ENCODE measurements around the gene UPB1.

The UPB1 gene

DNA sequence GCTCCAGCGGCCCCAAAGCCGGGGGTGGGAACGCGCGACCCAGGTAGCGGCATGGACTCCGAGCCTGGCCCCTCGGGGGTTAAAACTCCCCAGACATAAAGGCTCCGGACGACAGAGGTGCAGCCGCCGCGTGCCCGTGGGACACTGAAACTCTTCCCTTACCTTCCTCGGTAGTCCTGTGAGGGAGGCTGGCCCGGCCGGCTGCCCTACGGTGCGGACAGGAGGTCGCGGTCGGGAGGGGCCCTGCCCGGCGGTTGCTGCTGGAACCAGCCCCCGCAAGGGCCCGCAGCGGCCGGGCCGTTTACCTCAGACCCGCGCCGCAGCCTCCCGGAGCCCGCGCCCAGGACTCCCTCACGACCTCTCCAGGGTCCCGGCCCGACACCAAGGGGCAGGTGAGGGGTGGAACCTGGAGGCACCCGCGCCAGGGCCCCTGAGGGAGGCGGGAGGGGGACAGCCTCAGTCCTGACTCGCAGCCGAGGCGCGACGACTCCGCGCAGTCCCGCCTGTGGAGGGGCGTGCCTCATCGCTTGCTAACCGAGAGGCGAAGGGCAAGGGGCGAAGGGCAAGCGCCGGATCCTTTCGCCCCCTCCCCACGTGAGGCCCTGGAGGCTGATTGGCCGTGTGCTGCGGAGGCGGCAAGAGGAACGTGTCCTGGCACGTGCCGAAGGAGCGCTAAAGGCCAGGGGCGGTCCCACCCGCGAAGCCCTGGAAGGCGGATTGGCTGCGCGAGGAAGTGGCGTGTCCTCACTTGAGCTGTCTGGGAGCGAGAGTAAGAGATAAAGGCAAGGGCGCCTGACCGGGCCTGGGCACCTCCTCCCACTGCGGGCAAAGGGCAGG is at the start of gene UPB1:
Gene UPB1 (plus strand): TSS at position 805 of the 837 bp plus-strand sequence. CDS start 72 bp downstream, outside the sequence.
- peak; percentile 63 for DNase-seq (ENCODE audit: low read depth, low spot score)

DNA sequence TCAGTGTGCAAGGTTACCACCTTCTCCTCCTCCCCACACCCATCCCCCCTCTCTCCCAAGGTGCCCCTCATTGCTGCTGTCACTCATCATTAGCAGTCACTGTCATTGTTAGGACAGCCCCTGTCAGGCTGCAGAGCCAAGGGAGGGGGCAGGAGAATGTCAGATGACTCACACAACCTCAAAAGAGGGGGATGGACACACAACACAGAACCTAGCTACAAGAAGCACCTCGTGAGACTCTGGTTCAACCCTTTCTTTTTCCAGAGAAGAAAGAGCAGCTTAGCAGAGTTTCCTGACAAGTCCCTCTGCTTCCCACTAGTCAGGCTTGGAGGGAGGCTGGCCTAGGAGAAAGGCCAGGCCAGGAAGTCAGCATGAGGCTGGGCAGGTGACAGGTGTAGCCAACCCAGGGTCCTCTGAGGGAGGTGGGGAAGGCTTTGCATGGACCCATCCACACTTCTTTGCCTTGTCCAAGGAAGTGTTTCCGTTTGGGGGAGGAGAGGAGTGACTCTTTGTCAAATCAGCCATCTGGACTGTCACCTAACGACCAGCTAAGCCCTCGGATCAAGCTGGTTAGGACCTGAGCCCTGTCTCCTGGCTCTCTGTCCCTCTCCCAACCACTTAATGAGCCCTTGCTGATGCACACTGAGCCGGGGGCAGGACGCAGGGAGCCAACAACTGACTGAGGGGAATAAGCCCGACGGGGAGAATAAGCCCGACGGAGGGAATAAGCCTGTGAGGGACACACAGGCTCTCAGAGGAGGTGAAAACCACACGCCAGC is 49.5 kb upstream of the UPB1 start:
- DNase-seq (ENCODE audit: low read depth, low spot score) = no peak

DNA sequence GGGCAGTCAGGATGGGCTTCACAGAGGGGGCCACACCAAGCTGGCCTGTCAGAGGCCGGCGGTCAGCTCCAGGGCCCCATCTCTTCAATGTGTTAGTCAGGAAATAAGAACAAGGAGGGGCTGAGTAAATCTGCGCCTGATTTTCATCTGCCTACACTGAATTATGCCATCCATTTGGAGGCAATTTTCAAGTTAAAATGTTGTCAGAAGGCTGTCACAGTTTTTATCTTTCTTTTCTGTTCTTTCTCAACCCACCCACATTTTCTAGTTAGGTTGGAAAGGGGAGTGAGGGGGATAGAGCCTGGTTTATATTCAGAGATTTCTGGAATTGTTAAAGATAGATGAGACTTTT is 48.9 kb upstream of the UPB1 start:
- no peak for DNase-seq (ENCODE audit: low read depth, low spot score)

DNA sequence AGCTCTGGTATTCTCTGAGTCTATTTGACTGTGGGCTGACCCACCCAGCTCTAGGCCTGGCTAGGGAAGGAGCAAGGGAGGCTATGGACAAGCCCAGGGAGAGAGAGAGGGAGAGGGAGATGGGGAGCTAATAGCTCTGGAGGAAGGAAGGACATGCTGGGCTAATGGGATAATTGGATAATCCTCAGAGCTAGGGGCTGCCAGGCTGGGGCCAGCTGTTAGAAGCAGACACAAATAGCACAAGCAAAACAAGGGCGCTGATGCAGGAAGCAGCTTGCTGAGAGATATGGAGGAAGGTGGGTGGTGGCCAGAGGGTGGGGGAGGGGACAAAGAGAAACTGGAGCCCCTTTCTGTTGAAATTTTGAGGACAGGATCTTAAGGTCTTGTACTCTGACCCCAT is 44.5 kb upstream of the UPB1 start:
- peak; percentile 52 for DNase-seq (ENCODE audit: low read depth, low spot score)

DNA sequence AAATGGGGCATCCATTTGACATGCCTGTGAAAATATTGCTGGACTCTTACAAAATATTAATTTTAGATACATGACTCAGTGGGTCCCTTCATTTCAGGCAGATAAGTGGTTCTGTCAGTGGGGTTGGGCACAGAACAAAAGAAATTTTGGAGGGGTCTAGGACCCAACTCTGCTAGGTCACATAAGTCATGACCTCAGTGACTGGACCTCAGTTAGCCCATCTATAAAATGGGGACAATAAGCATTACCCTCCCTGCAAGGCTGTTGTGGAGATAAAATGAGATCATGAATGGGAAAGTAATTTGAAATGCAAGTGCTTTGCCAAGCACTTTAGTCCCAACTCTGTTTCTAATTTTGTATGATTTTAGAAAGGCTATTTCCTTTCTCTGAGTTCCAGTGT is 44.0 kb upstream of the UPB1 start:
- no peak for DNase-seq (ENCODE audit: low read depth, low spot score)

DNA sequence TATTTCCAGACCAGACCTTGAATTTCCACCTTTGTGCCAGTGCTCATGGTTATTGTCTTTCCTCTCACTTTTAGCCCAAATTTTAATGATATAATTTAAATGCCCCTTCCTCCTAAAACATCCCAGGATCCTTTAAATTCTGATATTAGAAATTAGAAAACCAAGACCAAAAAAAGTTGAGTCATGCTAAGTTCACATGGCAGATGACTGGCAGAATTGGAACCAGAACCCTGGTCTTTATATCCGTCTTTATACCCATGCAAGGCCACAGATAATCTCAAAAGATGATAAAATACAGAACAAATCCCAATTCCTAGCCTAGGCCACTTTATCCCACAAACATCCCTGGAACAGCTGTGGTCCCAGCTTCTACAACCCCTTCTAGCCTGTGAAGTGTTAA is 41.3 kb upstream of the UPB1 start:
- DNase-seq (ENCODE audit: low read depth, low spot score) = no peak

DNA sequence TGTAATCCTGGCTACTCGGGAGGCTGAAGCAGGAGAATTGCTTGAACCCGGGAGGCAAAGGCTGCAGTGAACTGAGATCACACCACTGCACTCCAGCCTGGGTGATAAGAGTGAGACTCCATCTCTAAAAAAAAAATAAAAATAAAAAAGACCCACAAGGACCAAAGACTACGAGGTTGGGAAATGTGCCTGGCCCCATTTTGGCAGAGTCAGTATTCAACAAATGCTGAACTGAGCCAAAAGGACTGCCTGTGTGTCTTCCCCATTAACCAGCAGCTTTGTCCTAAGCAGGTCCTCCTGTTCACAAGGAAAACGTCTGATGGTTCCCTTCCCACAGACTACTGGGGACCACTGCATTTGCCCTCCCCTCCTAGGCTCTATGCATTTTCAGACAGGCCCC is 40.1 kb upstream of the UPB1 start:
- no peak for DNase-seq (ENCODE audit: low read depth, low spot score)

DNA sequence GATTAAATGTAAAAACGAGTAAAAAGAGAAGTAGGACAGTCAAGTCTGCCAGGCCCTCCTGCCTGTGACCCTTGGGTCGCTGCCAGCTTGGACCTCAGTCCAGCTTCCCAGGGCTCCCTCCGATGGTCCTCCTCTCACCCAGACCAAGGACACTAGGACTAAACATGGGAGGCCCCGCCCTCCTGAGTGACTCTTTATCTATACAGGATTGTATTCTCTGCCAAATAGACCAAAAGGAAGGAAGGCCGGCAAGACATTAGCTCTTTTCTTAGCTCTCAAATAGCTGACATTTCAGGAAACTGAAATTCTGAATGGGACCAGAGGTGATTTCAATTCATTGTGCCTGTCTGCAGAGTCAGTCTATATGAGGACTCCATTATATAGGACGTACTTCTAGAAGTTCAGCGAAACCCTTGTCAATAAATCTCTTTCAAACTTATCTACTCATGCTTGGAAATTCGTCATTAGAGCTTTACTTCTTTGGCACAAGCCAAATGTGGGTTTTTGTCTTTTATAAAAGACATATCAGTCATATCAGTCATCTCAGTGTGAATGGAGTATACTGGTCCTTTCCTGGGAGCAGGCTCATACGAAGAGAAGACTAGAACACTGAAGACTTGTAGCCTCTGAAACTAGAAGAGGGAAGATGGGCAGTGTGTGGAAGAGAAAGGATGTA is 39.2 kb upstream of the UPB1 start:
- no peak for DNase-seq (ENCODE audit: low read depth, low spot score)

DNA sequence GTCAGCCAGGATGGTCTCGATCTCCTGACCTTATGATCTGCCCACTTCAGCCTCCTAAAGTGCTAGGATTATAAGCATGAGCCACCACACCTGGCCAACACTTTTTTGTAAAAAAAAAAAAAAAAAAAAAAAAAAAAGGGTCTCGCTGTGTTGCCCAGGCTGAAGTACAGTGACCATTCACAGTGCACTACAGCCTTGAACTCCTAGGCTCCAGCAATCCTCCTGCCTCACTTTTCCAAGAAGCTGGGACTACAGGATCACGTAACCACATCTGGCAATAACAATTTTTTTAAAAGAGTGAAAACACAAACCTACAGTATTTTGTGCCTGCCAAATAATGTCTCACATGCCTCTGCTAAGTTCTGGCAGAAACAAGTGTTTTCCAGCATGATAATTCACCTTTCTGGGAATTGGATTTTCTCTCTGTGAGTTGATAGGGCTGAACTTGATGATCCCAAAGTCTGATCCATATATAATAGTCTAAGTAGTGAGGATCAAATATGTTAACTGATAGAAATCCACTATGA is 37.2 kb upstream of the UPB1 start:
- no peak for DNase-seq (ENCODE audit: low read depth, low spot score)

DNA sequence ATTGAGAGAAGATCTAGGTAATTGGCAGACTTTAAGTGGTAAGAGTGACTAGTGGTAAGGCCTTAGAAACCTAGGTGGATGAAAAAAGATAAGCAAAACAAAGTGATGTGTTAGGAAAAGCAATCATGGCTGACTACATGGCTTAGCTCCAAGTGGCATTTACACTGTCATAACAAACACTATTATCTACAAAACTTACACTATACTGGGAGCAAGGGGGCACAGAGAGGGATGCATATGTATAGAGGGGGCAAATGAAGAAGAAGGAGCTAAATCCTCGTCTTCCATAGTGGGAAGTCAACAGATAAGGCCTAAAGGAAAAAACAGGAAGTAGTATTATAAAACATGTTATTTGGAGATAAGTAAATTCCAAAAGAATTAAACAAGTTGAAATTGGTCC is 35.2 kb upstream of the UPB1 start:
- DNase-seq (ENCODE audit: low read depth, low spot score) = no peak

DNA sequence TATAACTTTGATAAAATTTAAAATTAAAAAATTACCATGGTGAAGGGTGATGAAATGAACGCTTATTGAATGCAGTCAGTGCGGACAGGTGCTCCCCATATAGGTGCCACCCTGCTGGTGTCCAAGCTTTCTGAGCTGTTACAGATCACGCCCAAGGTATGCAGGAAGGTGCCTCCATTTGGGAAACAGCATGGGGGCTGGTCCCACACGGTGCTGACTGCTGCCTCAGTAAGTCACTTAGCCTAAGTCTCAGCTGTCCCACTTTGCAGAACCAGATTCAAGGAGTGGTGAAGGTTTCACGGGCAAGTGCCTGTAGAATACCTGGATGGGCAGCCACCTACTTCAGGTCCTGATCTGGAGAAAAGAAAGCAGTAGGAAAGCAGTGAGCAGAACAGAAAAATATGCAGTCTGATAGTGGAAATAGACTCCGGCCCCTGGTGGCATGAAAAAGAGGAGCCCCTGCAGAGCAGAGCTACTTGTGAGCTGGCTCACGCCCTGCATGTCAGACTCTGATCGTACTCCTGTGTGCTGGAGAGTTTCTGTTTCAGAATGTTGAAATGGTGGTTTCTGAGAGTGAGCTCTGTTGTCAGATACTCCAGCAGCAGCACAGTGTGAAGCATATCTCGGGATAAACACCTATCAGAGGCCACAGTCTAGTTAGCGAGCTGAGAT is 34.6 kb upstream of the UPB1 start:
- no peak for DNase-seq (ENCODE audit: low read depth, low spot score)

DNA sequence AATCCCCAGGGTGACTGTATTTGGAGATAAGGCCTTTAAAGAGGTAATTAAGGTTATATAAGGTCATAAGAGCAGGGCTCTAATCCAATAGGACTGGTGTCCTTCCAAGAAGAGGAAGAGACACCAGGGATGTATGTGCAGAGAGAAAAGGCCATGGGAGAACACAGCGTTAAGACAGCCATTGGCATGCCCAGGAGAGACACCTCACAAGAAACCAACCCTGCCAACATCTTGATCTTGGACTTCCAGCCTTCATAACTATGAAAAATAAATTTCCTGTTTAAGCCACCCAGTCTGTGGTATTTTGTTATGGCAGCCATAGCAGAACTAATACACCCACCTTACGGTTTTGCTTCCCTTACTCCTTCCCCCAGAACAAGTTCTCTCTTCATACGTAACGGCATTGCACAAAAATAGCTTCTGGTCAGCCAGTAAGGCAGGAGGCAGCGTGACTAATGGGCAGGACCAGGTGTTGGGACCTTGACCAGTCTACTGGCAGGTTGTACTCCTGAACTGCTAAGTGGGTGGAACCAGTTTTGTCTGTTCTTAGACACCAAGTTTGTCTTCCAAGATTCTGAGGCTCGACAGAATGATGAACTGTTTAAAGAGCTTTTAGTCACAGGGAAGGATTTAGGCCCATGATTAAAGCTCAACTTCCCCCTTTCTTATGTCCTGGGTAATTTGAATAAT is 31.9 kb upstream of the UPB1 start:
- no peak for DNase-seq (ENCODE audit: low read depth, low spot score)

DNA sequence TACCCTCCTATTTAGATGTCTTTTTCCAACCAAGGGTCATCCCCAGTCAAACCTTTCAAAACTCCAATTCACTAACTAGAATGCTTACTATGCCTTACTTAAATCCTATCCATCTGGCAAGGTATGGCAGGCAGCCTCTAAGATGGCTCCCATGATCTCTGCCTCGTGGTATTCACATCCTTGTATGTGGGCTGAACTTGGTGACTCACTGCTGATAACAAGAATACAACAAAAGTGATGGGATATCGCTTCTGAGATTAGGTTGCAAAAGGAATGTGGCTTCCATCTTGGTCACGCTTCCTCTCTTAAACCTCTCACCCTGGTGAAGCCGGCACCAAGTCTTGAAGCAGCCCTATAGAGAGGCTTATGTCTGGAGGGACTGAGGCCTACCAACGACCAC is 29.6 kb upstream of the UPB1 start:
- DNase-seq (ENCODE audit: low read depth, low spot score) = no peak

DNA sequence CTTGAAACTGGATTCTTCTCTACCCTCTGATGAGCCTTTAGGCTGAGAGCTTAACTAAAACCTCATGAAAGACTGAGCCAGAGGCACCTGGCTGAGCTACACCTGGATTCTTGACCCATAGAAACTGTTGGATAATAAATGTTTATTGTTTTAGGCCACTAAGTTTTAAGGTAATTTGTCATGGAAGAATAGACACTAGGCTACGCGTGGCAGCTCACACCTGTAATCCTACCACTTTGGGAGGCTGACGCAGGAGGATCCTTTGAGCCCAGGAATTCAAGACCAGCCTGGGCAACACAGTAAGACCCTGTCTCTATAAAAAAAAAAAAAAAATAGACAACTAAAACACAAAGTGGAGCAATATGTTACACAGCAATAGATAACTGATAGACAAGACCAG is 29.2 kb upstream of the UPB1 start:
- DNase-seq (ENCODE audit: low read depth, low spot score) = no peak

DNA sequence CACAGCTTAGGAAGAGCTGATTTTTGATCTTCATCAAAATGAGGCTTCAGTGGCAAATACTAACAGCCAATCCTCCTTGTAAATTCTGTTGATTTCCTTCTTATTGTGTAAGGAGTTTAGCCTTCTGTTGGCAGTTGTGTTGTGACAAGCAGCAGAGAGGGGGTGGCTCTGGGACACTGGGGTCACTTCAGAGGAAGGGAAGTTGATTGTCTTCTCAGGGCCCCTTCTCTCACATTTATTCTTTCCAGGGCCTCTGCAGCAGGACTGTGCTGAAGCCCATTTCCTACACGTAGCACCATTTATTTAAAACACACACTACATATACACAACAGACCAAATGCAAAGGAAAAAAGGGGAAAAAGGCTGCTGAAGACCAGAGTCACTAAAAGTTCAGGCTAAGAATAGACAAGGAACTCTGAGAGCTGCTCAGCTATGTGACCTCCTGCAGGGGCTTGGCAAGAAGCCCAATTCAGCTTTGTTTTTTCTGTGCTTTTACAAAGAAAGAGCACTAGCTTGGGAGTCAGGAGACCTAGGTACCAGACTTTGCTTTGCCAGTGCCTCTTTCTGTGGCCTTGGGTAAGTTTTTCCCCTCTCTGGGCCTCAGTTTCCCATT is 28.3 kb upstream of the UPB1 start:
- no peak for DNase-seq (ENCODE audit: low read depth, low spot score)

DNA sequence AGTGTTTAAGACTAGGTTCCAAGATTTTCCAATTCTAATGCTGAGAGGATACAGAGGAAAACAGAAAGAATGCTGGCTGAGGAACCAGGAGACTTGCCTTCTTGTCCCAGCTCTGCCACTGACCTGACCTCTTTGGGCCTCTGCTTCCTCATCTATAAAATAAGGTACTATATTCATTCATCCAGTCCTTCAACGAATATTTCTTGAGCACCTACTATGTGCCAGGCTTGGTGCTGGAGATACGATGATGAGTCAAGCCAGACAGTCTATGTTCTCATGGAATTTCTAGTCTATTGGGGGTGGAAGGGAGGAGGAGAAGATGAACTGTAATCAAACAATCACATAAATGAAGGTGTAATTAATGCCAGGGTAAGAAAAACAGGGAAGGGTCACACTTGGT is 27.8 kb upstream of the UPB1 start:
- no peak for DNase-seq (ENCODE audit: low read depth, low spot score)

DNA sequence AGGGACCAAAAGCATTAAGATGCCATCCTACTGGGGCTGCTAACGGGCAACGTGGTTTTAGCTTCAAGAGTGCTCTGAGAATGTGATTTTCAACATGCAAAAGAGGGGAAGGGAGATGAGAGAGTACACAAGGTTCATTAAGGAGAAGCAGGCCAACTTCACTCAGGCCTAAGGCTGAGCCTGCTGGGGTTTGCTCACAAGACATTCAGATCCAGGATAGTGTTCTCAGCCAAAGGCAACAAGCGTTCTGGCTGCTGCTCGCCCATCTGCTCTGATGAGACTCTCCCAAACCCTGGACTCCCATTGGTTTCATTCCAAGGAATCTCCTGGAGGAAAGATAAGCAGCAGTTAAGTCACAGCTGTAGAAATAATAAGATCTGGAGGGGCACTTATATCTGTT is 23.6 kb upstream of the UPB1 start:
- no peak for DNase-seq (ENCODE audit: low read depth, low spot score)

DNA sequence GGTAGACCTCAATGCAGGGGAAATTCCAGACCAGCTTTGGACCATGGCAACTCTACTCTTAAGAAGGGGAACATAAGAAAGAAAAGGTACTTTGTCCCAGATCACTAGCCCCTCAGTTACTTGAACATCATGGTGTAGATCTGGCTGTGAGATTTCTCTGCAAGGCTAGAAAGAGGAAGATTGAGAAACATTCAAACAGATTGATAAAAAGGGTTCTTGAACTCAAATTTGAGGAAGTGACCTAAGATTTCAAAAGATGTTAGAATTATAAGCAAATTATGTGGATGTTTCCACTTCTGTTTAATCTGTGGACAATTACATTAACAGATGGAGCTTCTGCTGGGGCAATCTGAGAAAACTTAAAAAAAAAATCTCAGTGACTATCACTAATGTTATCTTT is 21.8 kb upstream of the UPB1 start:
- DNase-seq (ENCODE audit: low read depth, low spot score) = no peak

DNA sequence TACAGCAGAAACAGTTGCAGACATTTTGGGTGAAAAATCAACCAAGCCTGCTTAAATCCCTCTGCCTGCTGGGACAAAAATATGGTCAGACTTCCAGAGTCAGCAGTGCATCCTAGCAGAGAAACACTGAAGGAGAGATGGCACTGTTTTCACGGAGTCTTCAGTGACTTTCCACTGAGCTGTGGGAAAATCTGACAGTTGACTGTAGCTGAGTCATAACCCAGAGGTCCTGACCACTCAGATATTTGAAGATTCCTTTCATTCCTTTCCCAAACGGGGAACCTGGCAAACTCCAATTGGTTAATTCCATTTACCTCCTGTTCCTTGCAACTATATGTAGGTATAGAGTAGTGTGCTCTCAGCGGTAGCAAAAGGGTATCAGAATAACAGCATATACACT is 20.9 kb upstream of the UPB1 start:
- peak; percentile 30 for DNase-seq (ENCODE audit: low read depth, low spot score)

DNA sequence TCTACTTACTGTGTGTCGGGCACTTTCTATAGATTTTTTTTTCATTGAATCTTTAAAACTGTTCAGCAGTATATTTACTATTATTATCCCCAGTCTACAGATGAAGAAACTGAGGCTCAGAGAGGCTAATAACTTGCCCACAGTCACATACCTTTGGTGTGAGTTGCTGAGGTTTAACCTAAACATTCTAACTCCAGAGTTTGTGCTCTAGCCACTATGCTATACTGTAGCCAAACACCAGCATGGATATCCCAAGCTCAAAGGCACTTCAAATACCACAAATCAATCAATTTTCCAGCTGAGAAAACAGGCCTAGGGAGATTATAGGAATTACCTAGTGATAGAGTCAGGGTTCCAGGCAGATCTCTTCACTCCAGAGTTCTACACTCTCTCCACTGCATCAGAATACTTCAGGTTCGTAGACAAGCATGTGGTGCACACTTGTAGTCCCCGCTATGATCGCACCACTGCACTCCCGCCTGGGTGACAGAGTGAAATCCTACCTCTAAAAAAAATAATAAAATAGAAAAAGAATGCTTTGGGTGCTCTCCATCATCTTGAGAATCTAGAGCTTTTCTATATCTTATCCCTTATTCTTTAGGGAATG is 20.4 kb upstream of the UPB1 start:
- no peak for DNase-seq (ENCODE audit: low read depth, low spot score)

All from ELF-1 (cell line).